Measurements from ENCODE around the gene TNK1.

- TF ChIP-seq CTCF (IDR thresholded peaks at IDR 0.05; ENCODE audit: insufficient read depth, low read length, poor library complexity, severe bottlenecking), result no peak
- TF ChIP-seq EZH2phosphoT487 (conservative IDR thresholded peaks at IDR 0.05; ENCODE audit: low read length), result no peak
Observed at GRCh38 chr17:7414837-7415236, 33.9 kb downstream of the TNK1 start.

Data from SU-DHL-6 (cell line).